GM18505 (cell line): ENCODE measurements around the gene CISD2.
"Not testable (repeated sequence)": the region's sequence is repeated elsewhere in the genome, so short reads cannot be mapped to it uniquely, and the experiment has no call there.

ENCODE experiments used
- ATAC-seq: cut with Tn5 transposase; IDR thresholded peaks from one replicate; pipeline ENCODE4 v1.9.1; 2021; ENCODE audit not compliant: unreplicated experiment
- POLR2A ChIP-seq: IDR thresholded peaks from 4 replicates; pipeline ENCODE4 v1.6.1; 2011; ENCODE audit warnings: borderline replicate concordance; ENCODE audit not compliant: insufficient read depth, insufficient read length; ENCODE audit errors: extremely low read depth

CISD2 gene

GRCh38 chr4:102918859-102919258, 50.1 kb downstream of the CISD2 start:
- ATAC-seq = no peak
- no peak for TF ChIP-seq POLR2A

DNA sequence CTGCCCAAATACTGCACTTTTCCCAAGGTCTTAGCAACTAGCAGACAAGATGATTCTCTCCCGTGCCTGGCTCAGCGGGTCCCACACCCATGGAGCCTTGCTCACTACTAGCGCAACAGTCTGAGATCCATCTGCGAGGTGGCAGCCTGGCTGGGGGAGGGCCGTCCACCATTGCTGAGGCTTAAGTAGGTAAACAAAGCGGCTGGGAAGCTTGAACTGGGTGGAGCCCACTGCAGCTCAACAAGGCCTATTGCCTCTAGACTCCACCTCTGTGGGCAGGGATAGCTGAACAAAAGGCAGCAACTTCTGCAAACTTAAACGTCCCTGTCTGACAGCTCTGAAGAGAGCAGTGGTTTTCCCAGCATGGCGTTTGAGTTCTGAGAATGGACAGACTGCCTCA, 50.9 kb downstream of the CISD2 start:
- not testable (repeated sequence) for ATAC-seq

- ATAC-seq = no peak
- no peak for TF ChIP-seq POLR2A
Measured at GRCh38 chr4:102935716-102936115, 66.9 kb downstream of the CISD2 start.

DNA sequence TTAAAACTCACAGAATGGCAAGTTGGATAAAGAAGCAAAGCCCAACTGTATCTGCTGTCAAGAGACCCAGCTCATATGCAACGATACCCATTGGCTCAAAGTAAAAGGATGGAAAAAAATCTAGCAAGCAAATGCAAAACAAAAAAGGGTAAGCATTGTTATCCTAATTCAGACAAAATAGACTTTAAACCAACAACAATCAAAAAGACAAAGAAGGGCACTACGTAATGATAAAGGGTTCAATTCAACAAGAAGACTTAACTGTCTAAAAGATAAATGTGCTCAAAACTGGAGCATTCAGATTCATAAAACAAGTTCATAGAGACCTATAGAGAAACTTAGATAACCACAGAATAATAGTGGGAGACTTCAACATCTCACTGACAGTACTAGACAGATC, 69.3 kb downstream of the CISD2 start:
- ATAC-seq = not testable (repeated sequence)
